Measurements from ENCODE around the gene ATP8B3. TPM values are rescaled to one million over a fixed set of nuclear protein-coding genes. Genes with fewer than 3 reads are reported as not detected.

ATP8B3 gene
- total and polyA plus RNA-seq, 9 of the 15 experiments (the other 6 are each of a cell fraction or from before 2014, with no cell fraction given): 1.2 to 12.3 (median 3.8) TPM

DNA sequence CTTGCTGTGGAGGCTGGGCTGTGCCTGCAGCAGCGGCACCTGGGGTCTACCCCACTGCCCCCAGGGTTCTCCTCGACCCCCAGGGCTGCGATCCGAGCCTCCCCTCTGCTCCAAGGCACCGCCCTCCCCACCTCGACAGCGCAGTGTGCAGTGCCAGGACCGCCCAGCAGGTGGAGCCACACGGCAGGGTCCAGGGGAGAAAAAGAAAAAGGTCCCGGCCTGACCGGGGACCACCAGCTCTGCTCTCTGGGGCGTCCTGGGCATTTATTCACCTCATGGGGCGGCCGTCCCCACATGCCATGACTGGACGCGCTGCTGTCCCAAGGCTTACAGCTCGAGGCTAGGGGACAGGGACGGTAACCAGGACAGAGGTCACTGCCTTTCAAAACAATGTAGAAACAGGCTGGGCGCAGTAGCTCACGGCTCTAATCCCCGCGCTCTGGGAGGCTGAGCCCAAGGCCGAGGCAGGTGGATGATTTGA is 25.6 kb upstream of the ATP8B3 start (continued):
- TF ChIP-seq REST (IDR thresholded peaks at IDR 0.05; ENCODE audit: borderline replicate concordance) (peak; percentile 55; the same call in 1 of the 2 replicates), REST (CRISPR knock-in tag; IDR thresholded peaks at IDR 0.05; ENCODE audit: low read depth) (no peak), DACH1 (IDR thresholded peaks at IDR 0.05; ENCODE audit: partially characterized antibody) (no peak), MECOM (CRISPR knock-in tag; IDR thresholded peaks at IDR 0.05) (peak; percentile 61), ID3 (CRISPR knock-in tag; IDR thresholded peaks at IDR 0.05) (no peak), ID3 (tag; IDR thresholded peaks at IDR 0.05) (peak; percentile 2; the same call in 1 of the 2 replicates), XRCC5 (IDR thresholded peaks at IDR 0.05; ENCODE audit: low read depth, low read length) (peak; percentile 96), HMG20A (CRISPR knock-in tag; conservative IDR thresholded peaks at IDR 0.05) (no peak), CTBP1 (IDR thresholded peaks at IDR 0.05; ENCODE audit: borderline replicate concordance) (peak; percentile 46; the same call in 1 of the 2 replicates), RBM22 (IDR thresholded peaks at IDR 0.05; ENCODE audit: low read depth, low read length, poor library complexity, severe bottlenecking) (peak; percentile 22), ZBTB7A (IDR thresholded peaks at IDR 0.05; ENCODE audit: borderline replicate concordance, control insufficient read depth, low read depth, low read length) (peak; percentile 91), TCF3 (CRISPR knock-in tag; IDR thresholded peaks at IDR 0.05) (peak; percentile 2; the same call in 1 of the 2 replicates), MXI1 (IDR thresholded peaks at IDR 0.05; ENCODE audit: low read depth, low read length) (no peak), KDM1A (IDR thresholded peaks at IDR 0.05) (no peak)
- TF ChIP-seq, protein P1, sequence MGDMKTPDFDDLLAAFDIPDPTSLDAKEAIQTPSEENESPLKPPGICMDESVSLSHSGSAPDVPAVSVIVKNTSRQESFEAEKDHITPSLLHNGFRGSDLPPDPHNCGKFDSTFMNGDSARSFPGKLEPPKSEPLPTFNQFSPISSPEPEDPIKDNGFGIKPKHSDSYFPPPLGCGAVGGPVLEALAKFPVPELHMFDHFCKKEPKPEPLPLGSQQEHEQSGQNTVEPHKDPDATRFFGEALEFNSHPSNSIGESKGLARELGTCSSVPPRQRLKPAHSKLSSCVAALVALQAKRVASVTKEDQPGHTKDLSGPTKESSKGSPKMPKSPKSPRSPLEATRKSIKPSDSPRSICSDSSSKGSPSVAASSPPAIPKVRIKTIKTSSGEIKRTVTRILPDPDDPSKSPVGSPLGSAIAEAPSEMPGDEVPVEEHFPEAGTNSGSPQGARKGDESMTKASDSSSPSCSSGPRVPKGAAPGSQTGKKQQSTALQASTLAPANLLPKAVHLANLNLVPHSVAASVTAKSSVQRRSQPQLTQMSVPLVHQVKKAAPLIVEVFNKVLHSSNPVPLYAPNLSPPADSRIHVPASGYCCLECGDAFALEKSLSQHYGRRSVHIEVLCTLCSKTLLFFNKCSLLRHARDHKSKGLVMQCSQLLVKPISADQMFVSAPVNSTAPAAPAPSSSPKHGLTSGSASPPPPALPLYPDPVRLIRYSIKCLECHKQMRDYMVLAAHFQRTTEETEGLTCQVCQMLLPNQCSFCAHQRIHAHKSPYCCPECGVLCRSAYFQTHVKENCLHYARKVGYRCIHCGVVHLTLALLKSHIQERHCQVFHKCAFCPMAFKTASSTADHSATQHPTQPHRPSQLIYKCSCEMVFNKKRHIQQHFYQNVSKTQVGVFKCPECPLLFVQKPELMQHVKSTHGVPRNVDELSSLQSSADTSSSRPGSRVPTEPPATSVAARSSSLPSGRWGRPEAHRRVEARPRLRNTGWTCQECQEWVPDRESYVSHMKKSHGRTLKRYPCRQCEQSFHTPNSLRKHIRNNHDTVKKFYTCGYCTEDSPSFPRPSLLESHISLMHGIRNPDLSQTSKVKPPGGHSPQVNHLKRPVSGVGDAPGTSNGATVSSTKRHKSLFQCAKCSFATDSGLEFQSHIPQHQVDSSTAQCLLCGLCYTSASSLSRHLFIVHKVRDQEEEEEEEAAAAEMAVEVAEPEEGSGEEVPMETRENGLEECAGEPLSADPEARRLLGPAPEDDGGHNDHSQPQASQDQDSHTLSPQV (IDR thresholded peaks at IDR 0.05): peak; percentile 40; the same call in 1 of the 2 replicates
- TF ChIP-seq, protein P2, sequence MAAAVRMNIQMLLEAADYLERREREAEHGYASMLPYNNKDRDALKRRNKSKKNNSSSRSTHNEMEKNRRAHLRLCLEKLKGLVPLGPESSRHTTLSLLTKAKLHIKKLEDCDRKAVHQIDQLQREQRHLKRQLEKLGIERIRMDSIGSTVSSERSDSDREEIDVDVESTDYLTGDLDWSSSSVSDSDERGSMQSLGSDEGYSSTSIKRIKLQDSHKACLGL (CRISPR knock-in tag; IDR thresholded peaks at IDR 0.05; ENCODE audit: borderline replicate concordance, poor library complexity, severe bottlenecking): no peak
